ENCODE data around the gene ZNF276. TPM values are rescaled to one million over a fixed set of nuclear protein-coding genes. Genes with fewer than 3 reads are reported as not detected.
"Not testable (repeated sequence)": the region's sequence is repeated elsewhere in the genome, so short reads cannot be mapped to it uniquely, and the experiment has no call there.

ZNF276 gene, protein sequence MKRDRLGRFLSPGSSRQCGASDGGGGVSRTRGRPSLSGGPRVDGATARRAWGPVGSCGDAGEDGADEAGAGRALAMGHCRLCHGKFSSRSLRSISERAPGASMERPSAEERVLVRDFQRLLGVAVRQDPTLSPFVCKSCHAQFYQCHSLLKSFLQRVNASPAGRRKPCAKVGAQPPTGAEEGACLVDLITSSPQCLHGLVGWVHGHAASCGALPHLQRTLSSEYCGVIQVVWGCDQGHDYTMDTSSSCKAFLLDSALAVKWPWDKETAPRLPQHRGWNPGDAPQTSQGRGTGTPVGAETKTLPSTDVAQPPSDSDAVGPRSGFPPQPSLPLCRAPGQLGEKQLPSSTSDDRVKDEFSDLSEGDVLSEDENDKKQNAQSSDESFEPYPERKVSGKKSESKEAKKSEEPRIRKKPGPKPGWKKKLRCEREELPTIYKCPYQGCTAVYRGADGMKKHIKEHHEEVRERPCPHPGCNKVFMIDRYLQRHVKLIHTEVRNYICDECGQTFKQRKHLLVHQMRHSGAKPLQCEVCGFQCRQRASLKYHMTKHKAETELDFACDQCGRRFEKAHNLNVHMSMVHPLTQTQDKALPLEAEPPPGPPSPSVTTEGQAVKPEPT
- 34.4 and 35.5 TPM in 2 replicates for total RNA-seq

DNA sequence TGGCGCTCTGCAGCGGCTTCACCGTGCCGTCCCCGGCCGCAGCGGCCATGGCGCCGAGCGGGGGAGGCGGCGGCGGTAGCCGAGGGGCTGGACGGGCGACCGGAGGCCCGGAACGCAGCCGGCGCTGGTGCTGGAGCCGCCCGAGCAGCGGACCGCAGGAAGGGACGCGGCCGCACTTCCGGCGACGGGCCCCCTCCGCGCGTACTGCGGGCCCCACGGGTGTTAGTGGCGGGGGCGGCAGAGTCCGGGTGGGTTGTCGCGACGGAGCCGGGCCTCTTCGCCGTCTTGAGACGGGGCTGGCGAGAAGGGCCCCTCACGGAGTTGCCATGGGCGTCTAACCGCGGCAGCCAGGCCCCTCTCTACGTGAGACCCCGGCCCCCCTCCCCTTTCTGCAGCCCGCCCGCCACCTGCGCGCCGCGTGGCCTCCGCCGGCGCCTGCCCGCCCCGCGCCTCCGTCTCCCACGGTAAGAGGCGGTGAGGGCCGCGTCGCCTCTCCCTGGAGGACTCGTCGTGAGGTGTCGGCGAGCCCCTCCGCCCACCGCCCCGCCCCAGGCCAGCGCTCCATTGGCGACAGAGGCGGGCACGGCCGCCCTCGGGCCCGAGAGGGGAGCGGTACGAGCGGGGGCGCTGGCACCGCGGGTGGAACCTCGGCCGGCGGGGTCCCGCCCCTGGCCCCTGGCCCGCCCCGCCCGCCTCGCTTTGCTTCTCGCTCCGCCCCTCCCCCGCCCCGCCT is at the start of gene ZNF276, which contains the start of gene VPS9D1:
ZNF276 (plus strand) TSS at position 725 of the 733 bp plus-strand sequence. CDS start 104 bp downstream, outside the sequence.
VPS9D1 (minus strand) TSS at position 86 of the 733 bp plus-strand sequence; CDS start at position 49, 37 bp downstream.
- H3K9me3 Mint-ChIP-seq: no peaks in the 10 kb centered on the region
- H3K4me3 Mint-ChIP-seq (ENCODE audit: low read depth): peak within 1 kb of the TSS; percentile 87
- H3K27ac Mint-ChIP-seq: peak within 1 kb of the TSS; percentile 79
- DNase-seq (ENCODE audit: low spot score): peak; percentile 76
- H3K27me3 Mint-ChIP-seq (ENCODE audit: low read depth): no peaks in the 10 kb centered on the region
- intact Hi-C loops (cut with micrococcal nuclease): loop anchor here (1.0 to 5.0 kb wide), 5 partner anchors 16 to 361 kb away; partner anchors contain the start of gene SPATA2L
- H3K36me3 Mint-ChIP-seq (ENCODE audit: low read depth): peaks cover 39% of the 10 kb centered on the region
- H3K4me1 Mint-ChIP-seq (ENCODE audit: low read depth): peaks cover 33% of the 10 kb centered on the region

DNA sequence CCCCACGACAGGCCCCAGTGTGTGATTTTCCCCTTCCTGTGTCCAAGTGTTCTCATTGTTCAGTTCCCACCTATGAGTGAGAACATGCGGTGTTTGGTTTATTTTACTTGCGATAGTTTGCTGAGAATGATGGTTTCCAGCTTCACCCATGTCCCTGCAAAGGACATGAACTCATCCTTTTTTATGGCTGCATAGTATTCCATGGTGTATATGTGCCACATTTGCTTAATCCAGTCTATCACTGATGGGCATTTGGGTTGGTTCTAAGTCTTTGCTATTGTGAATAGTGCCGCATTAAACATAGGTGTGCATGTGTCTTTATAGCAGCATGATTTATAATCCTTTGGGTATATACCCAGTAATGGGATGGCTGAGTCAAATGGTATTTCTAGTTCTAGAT is 49.8 kb upstream of the ZNF276 start:
- intact Hi-C loops (cut with micrococcal nuclease); H3K9me3 Mint-ChIP-seq; H3K4me1 Mint-ChIP-seq (ENCODE audit: low read depth); H3K27me3 Mint-ChIP-seq (ENCODE audit: low read depth); H3K4me3 Mint-ChIP-seq (ENCODE audit: low read depth); H3K36me3 Mint-ChIP-seq (ENCODE audit: low read depth); DNase-seq (ENCODE audit: low spot score); H3K27ac Mint-ChIP-seq: not testable (repeated sequence)

DNA sequence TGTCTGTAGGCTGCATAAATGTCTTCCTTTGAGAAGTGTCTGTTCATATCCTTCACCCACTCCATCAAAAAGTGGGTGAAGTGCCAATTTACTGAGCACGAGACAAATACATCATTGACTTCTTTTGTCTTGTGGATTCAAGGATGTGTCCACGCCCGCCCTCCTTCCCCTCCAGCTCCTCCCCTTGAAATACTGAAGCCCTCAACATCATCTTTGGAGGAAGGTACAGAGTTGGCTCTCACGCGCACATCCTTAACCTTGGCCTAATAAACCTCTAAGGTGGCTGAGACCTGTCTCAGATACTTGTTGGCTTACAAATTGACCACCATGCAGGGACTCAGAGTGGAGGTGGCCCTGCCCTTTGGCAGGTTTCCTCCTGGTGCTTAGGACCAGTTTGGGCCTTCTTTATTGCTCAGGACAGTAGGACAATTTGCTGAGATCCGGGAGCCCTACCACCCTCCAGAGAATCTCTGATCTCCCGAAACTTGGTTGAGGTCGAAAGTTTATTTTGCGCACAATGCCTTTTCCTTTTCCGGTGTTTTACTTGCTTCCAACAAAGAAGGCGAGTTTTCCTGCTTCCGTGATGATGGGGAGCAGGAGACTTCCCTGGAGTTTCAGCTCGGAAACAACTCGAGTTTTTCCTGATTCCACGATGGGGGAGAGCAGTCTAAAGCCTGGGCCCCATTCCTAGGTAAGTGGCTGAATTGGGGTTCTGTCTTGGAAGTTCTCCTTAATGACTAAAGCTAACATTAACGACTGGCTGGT is 49.0 kb upstream of the ZNF276 start:
- Mint-ChIP-seq H3K27me3 (ENCODE audit: low read depth) (no peaks in the 10 kb centered on the region), H3K4me3 (ENCODE audit: low read depth) (no peak overlapping the region), H3K36me3 (ENCODE audit: low read depth) (peaks cover 3% of the 10 kb centered on the region), H3K27ac (no peak overlapping the region), H3K9me3 (no peaks in the 10 kb centered on the region), H3K4me1 (ENCODE audit: low read depth) (peaks cover 9% of the 10 kb centered on the region)
- intact Hi-C loops (cut with micrococcal nuclease): no loop called here
- DNase-seq (ENCODE audit: low spot score): no peak

DNA sequence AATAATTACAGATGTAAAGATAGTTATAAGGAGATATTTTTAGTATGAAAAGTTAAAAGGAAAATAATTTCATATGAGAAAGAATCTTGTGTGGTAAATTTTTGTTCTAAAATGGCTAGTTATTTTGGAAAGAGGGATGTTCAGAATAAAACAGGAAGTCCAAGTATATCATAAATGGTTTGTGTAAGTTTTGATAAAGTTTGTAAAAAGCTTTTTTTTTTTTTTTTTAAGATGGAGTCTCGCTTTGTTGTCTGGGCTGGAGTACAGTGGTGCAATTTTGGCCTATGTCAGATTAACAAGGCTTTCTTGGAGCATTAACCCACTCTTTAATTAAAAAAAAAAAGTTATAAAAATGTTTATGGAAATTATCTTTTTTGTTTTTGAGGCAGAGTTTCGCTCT is 43.1 kb upstream of the ZNF276 start:
- Mint-ChIP-seq H3K27ac (no peak overlapping the region), H3K27me3 (ENCODE audit: low read depth) (no peaks in the 10 kb centered on the region), H3K36me3 (ENCODE audit: low read depth) (peaks cover 7% of the 10 kb centered on the region), H3K4me3 (ENCODE audit: low read depth) (no peak overlapping the region), H3K4me1 (ENCODE audit: low read depth) (no peaks in the 10 kb centered on the region), H3K9me3 (no peaks in the 10 kb centered on the region)
- intact Hi-C loops (cut with micrococcal nuclease): no loop called here
- no peak for DNase-seq (ENCODE audit: low spot score)

DNA sequence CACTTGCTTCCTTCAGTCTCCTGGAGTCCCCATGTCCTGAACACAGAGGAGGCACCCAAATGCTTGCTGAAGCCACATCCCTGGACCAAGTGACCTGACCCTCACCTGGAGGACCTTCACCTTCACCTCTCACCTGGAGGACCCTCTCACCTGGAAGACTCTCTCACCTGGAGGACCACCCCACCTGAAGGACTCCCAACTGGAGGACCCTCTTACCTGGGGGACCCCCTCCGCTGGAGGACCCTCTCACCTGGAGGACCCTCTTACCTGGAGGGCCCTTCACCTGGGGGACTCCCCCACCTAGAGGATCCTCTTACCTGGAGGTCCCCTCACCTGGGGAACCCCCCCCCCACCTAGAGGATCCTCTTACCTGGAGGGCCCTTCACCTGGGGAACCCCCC is 35.4 kb upstream of the ZNF276 start:
- intact Hi-C loops (cut with micrococcal nuclease): loop anchor here (2.0 kb wide), 1 partner anchor 15 kb away; the partner anchor contains the start of gene SPATA2L
- DNase-seq (ENCODE audit: low spot score): no peak
- peaks cover 4% of the 10 kb centered on the region for H3K9me3 Mint-ChIP-seq

DNA sequence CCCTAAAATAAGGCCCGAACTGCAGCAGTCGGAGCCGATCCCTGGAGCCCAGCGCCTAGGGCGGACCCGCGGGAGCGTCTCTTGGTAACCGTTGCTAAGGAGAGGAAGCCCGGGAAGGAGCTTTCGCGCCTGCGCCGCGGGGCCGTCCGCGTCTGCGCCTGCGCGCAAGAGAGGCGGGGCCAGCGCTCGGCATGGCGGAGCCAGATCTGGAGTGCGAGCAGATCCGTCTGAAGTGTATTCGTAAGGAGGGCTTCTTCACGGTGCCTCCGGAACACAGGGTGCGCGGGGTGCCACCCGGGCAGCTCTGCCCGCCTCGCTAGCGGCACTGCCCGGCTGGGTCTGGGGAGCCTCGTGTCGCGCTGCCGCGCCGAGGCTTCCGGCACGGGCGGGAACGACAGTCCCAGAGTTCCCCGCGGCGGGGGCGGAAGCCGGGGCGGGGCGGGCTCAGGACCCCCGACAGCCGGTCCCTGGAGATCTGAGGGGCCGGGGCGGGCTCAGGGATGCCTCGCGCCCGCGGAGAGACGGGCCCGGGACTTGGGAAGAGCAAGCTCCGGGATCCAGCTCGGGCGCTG is 34.7 kb upstream of the ZNF276 start, which contains the start of gene CDK10:
CDK10 (plus strand) TSS at position 170 of the 572 bp plus-strand sequence; CDS start at position 192, 22 bp downstream.
- peaks cover 8% of the 10 kb centered on the region for H3K4me1 Mint-ChIP-seq (ENCODE audit: low read depth)
- H3K9me3 Mint-ChIP-seq: peaks cover 4% of the 10 kb centered on the region
- intact Hi-C loops (cut with micrococcal nuclease): loop anchor here (2.0 kb wide), 1 partner anchor 14 kb away; the partner anchor contains the start of gene SPATA2L

More for the DNA sequence above, 35.4 kb upstream of the ZNF276 start:
- Mint-ChIP-seq H3K4me1 (ENCODE audit: low read depth) (peaks cover 8% of the 10 kb centered on the region), H3K36me3 (ENCODE audit: low read depth) (peaks cover 33% of the 10 kb centered on the region), H3K4me3 (ENCODE audit: low read depth) (peak overlapping the region; percentile 47), H3K27me3 (ENCODE audit: low read depth) (no peaks in the 10 kb centered on the region), H3K27ac (no peak overlapping the region)

DNA sequence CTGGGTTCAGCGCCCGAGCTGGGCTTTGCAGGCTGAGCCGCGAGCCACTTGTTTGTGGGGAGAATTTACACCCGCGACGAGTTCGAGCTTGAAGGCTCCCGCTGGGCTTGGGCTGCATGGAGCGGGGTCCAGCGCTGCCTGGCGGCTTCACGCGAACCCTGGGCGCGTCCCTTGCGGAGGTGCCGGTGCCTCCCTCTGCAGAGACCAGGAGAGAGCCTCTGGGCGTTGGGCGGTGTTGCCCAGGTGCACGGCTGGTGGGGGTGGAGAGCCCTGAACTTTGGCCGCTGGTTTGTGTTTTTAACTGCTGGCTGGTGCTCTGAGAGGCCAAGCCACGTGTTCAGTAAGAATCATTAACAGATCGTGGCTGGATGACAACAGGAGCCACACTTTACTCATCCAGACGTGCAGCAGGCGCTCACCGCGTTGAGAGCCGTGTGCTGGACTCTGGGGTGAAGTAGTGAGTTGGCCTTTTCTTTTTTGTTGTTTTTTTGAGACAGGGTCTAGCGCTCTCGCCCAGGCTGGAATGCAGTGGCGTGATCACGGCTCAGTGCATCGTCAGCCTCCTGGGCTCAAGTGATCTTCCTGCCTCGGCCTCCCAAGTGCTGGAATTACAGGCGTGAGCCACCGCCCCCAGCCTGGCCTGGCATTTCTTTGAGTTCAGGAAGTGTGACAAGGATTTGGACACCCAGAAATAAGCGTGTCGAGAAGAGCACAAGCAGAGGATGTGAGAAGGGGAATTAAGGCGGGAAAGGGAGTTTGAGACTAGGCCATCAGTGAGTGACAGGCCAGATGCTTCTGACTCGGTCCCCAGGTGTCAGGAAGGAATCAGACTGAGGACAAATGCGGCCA is 34.0 kb upstream of the ZNF276 start:
- Mint-ChIP-seq H3K4me3 (ENCODE audit: low read depth) (peak overlapping the region; percentile 96), H3K36me3 (ENCODE audit: low read depth) (peaks cover 36% of the 10 kb centered on the region), H3K27me3 (ENCODE audit: low read depth) (no peaks in the 10 kb centered on the region), H3K9me3 (peaks cover 4% of the 10 kb centered on the region), H3K4me1 (ENCODE audit: low read depth) (peaks cover 8% of the 10 kb centered on the region), H3K27ac (peak overlapping the region; percentile 60)
- intact Hi-C loops (cut with micrococcal nuclease): loop anchor here (2.0 kb wide), 1 partner anchor 13 kb away; the partner anchor contains the start of gene SPATA2L
- no peak for DNase-seq (ENCODE audit: low spot score)

More for the DNA sequence above, 34.7 kb upstream of the ZNF276 start, which contains the start of gene CDK10:
- Mint-ChIP-seq H3K27ac (peak within 1 kb of the TSS; percentile 84), H3K27me3 (ENCODE audit: low read depth) (no peaks in the 10 kb centered on the region), H3K36me3 (ENCODE audit: low read depth) (peaks cover 35% of the 10 kb centered on the region), H3K4me3 (ENCODE audit: low read depth) (peak within 1 kb of the TSS; percentile 96)
- DNase-seq (ENCODE audit: low spot score): peak; percentile 90

DNA sequence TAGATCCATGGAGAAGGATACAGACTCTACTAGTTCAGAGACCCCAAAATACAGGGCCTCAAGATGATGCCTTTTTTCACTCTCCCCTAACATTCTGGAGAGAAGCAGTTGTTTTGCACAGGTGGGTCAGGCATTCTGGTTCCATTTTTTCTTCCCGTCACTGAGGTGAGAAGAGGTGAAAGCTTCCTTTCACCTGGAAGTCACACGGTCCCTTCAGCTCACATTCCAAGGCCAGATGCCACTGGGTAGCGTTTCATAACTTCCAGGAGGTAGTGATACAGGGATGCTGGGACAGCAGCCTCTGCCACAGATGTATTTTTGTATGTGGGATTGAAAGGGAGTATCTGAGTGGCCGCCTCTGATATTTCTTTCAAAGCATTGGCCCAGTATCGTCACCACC is 32.9 kb upstream of the ZNF276 start:
- H3K9me3 Mint-ChIP-seq: peaks cover 4% of the 10 kb centered on the region
- peaks cover 8% of the 10 kb centered on the region for H3K4me1 Mint-ChIP-seq (ENCODE audit: low read depth)
- H3K4me3 Mint-ChIP-seq (ENCODE audit: low read depth): peak overlapping the region; percentile 96
- no peak for DNase-seq (ENCODE audit: low spot score)
- peaks cover 34% of the 10 kb centered on the region for H3K36me3 Mint-ChIP-seq (ENCODE audit: low read depth)
- no peaks in the 10 kb centered on the region for H3K27me3 Mint-ChIP-seq (ENCODE audit: low read depth)
- intact Hi-C loops (cut with micrococcal nuclease): no loop called here
- no peak overlapping the region for H3K27ac Mint-ChIP-seq

DNA sequence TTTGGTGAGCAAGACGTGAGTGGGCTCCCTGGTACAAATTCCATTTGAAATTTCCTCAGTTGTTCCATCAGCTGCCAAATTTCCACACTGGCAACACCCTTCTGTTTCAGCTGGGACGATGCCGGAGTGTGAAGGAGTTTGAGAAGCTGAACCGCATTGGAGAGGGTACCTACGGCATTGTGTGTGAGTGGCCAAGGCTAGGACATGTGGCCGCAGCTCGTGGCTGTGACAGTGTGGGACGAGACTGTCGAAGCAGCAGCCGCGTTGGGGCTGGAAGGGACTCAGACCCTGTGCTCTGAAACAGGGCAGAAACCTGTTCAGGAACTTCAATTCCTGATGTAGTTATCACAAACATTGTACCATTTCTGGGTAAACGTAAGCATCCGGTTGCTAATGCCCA is 32.2 kb upstream of the ZNF276 start:
- peaks cover 40% of the 10 kb centered on the region for H3K36me3 Mint-ChIP-seq (ENCODE audit: low read depth)
- intact Hi-C loops (cut with micrococcal nuclease): no loop called here
- DNase-seq (ENCODE audit: low spot score): no peak
- no peak overlapping the region for H3K4me3 Mint-ChIP-seq (ENCODE audit: low read depth)
- no peak overlapping the region for H3K27ac Mint-ChIP-seq
- H3K4me1 Mint-ChIP-seq (ENCODE audit: low read depth): peaks cover 8% of the 10 kb centered on the region
- no peaks in the 10 kb centered on the region for H3K27me3 Mint-ChIP-seq (ENCODE audit: low read depth)
- peaks cover 4% of the 10 kb centered on the region for H3K9me3 Mint-ChIP-seq

DNA sequence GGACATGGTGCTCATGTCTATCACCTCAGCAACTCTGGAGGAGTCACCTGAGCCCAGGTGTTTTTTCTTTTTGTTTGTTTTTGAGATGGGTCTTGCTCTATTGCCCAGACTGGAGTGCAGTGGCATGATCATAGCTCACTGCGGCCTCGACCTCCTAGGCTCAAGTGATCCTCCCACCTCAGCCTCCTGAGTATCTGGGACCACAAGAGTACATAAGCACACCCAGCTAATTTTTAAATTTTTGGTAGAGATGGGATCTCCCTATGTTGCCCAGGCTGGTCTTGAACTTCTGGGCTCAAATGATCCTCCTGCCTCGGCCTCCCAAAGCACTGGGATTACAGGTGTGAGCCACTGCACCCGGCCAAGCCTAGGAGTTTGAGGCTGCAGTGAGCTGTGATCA is 31.7 kb upstream of the ZNF276 start:
- peaks cover 38% of the 10 kb centered on the region for H3K36me3 Mint-ChIP-seq (ENCODE audit: low read depth)
- intact Hi-C loops (cut with micrococcal nuclease); H3K27me3 Mint-ChIP-seq (ENCODE audit: low read depth); H3K9me3 Mint-ChIP-seq; DNase-seq (ENCODE audit: low spot score); H3K4me3 Mint-ChIP-seq (ENCODE audit: low read depth); H3K4me1 Mint-ChIP-seq (ENCODE audit: low read depth); H3K27ac Mint-ChIP-seq: not testable (repeated sequence)

DNA sequence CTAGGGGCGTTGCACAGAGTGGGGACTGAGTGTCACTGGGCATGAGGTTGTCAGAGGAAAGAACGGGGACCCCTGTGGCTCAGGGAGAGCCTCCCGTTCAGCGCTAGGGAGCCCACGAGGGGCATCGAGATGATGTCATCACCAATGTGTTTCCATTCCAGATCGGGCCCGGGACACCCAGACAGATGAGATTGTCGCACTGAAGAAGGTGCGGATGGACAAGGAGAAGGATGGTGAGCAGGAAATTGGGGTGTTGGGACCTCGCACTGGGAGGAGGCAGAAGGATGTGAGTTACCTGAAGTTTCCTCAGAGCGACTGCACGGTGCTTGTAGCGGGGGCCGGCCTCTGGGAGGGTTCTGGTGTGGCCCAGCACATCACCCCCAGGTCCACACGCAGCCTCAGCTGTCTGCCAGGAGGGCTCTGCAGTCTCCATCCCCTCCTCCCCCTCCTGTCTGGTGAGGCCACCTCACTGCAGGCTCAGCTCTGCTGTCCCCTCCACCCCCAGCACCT is 30.9 kb upstream of the ZNF276 start:
- Mint-ChIP-seq H3K27ac (no peak overlapping the region), H3K36me3 (ENCODE audit: low read depth) (peaks cover 37% of the 10 kb centered on the region), H3K27me3 (ENCODE audit: low read depth) (no peaks in the 10 kb centered on the region), H3K4me1 (ENCODE audit: low read depth) (peaks cover 8% of the 10 kb centered on the region), H3K9me3 (no peaks in the 10 kb centered on the region), H3K4me3 (ENCODE audit: low read depth) (no peak overlapping the region)
- intact Hi-C loops (cut with micrococcal nuclease): no loop called here
- no peak for DNase-seq (ENCODE audit: low spot score)
